ENCODE results near the gene SP6.
A peak's percentile ranks its signal among the peaks of the same experiment; 100 is the strongest.

SP6 gene

DNA sequence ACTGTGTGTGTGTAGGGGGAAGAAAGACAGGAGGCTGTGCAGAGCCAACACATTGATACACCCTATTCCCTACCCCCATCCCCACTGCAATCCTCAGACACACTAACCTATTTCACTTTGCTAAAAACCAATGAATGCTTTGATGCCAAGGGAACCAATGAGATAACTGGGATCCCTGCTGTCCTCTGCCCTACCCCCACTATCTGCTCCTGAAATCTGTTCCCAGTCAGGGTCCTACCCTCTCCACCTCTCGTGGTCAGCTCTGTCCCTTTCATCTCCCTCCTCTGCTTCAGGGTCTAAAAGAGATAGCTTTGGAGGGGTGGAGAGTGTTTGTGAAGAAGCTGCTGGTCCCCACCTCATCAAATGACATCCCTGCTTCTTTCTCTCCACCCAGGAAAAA is 19.1 kb upstream of the SP6 start:
- Mint-ChIP-seq H3K27me3 (peaks cover 15% of the 10 kb centered on the region), H3K36me3 (no peaks in the 10 kb centered on the region), H3K27ac (no peak overlapping the region), H3K9me3 (no peaks in the 10 kb centered on the region), H3K4me3 (no peak overlapping the region), H3K4me1 (peaks cover 8% of the 10 kb centered on the region)

DNA sequence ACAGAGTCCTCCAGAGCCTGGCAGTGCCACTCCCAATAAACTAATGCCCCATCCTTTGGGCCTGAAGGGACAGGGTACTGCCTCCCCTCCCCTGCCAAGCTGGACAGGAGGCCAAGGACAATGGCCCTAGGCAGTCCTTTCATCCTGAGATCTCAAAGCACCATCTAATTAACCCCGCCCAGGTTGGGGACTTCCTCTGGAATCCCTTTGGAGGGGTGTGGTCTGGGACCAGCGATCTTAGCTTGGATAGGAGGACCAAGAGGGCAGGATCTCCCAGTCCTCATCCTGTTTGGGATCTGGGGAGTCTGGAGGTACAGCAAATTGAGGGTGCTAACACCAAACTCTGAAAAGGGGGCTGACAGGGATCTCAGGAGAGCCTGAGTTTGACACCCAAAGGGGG is 18.2 kb upstream of the SP6 start:
- H3K27me3 Mint-ChIP-seq: peaks cover 15% of the 10 kb centered on the region
- peaks cover 17% of the 10 kb centered on the region for H3K4me1 Mint-ChIP-seq
- no peaks in the 10 kb centered on the region for H3K9me3 Mint-ChIP-seq
- H3K4me3 Mint-ChIP-seq: no peak overlapping the region
- no peak overlapping the region for H3K27ac Mint-ChIP-seq
- no peaks in the 10 kb centered on the region for H3K36me3 Mint-ChIP-seq

GRCh38 chr17:47867813-47868533 is 17.0 kb upstream of the SP6 start:
- Mint-ChIP-seq H3K27me3 (peaks cover 9% of the 10 kb centered on the region), H3K4me3 (no peak overlapping the region), H3K4me1 (peaks cover 24% of the 10 kb centered on the region), H3K9me3 (no peaks in the 10 kb centered on the region), H3K36me3 (no peaks in the 10 kb centered on the region), H3K27ac (no peak overlapping the region)

- H3K27ac Mint-ChIP-seq: no peak overlapping the region
- H3K9me3 Mint-ChIP-seq: no peaks in the 10 kb centered on the region
- no peaks in the 10 kb centered on the region for H3K36me3 Mint-ChIP-seq
- H3K27me3 Mint-ChIP-seq: peaks cover 8% of the 10 kb centered on the region
- no peak overlapping the region for H3K4me3 Mint-ChIP-seq
- peaks cover 31% of the 10 kb centered on the region for H3K4me1 Mint-ChIP-seq
Observed at GRCh38 chr17:47866941-47867340, 16.0 kb upstream of the SP6 start.

GRCh38 chr17:47864791-47865216 is 13.8 kb upstream of the SP6 start:
- peaks cover 31% of the 10 kb centered on the region for H3K4me1 Mint-ChIP-seq
- peak overlapping the region; percentile 82 for H3K27ac Mint-ChIP-seq
- H3K27me3 Mint-ChIP-seq: no peaks in the 10 kb centered on the region
- H3K4me3 Mint-ChIP-seq: no peak overlapping the region
- no peaks in the 10 kb centered on the region for H3K36me3 Mint-ChIP-seq
- H3K9me3 Mint-ChIP-seq: no peaks in the 10 kb centered on the region

DNA sequence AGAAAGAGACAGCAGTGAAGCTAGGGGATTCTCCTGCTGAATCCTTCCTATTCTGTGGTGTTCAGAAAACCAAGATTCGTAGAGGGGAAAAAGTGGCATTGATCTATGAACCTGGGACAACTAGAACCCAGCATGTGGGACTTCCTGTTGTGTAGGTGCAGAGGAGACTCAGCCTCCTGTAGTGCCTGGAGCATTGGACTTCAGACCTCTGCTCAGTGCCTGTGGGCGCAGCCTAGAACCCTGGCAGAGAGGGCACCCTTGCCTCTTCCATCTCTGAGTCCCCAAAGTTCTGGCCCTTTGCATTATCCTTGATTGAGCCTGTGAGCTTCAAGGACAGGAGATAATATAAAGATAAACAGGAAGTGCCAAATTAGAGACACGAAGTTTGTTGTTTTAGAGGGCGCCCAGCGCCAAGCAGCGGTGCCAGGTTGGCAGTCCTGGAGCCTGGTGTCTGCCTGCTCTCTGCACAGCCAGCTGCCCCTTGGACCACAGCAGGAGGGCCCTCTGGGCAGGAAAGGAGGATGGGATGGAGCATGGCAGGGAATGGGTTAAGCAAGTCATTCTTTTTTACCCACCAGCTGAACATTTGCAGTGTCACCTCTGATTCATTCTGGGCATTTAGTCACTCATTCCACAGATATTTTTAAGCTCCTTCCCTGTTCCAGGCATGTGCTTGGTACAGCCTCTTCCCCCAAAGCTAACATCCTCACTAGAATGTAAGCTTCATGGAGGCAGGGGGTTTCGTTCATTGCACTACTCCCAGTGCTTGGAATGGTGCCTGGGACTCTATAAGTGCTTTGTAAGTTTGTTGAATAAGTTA is 11.9 kb upstream of the SP6 start:
- Mint-ChIP-seq H3K4me1 (peaks cover 31% of the 10 kb centered on the region), H3K27me3 (peaks cover 5% of the 10 kb centered on the region), H3K27ac (peak overlapping the region; percentile 90), H3K36me3 (peaks cover 2% of the 10 kb centered on the region), H3K4me3 (peak overlapping the region; percentile 35), H3K9me3 (no peaks in the 10 kb centered on the region)

- no peak overlapping the region for H3K27ac Mint-ChIP-seq
- peaks cover 2% of the 10 kb centered on the region for H3K36me3 Mint-ChIP-seq
- no peaks in the 10 kb centered on the region for H3K9me3 Mint-ChIP-seq
- H3K27me3 Mint-ChIP-seq: peaks cover 5% of the 10 kb centered on the region
- H3K4me1 Mint-ChIP-seq: peaks cover 26% of the 10 kb centered on the region
- H3K4me3 Mint-ChIP-seq: no peak overlapping the region
Observed at GRCh38 chr17:47860386-47860785, 9.4 kb upstream of the SP6 start.

DNA sequence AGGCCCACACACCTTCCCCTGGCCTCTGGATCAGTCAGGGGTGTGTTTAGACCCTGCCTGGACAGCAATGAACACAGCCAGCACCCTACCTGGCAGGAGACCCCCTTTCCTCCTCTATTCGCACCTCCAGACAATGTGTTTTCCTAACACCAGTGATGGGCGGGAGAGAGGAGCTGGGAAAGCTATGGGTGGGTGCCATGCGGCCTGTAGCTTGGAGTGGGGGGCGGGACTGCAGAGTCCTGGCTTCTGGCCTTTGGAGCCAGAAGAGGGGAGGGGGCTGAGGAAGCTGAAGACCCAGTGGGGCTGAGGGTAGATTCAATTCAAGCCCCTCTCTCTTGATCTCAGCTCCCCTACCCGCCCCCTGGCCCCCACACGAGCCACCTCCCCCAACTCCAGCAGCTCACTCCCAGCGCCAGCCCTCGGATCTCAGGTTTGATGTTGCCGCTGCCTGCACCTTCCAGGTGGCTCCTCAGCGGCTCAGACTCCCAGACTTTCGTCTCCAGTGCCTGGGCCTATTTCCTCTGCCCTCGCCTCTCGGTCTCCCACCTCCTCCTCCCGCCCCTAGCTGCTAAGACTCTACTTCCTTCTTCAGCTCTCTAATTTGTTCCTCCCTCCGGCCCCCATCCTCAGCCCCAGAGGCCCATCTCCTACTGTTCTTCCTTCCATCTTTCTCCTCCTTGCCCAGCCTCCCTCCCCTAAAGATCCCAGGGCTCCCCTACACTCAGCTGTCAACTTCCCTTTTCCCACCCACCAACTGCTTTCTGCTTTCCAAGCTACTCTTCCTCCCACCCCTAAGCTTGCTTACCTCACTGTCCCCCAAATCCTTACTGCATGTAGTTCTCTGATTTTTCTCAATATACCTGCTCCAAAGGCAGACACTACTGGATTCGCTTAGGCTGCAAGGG is 6.8 kb upstream of the SP6 start:
- no peaks in the 10 kb centered on the region for H3K9me3 Mint-ChIP-seq
- no peak overlapping the region for H3K4me3 Mint-ChIP-seq
- H3K27ac Mint-ChIP-seq: no peak overlapping the region
- peaks cover 25% of the 10 kb centered on the region for H3K27me3 Mint-ChIP-seq
- H3K4me1 Mint-ChIP-seq: peaks cover 10% of the 10 kb centered on the region
- H3K36me3 Mint-ChIP-seq: peaks cover 2% of the 10 kb centered on the region

GRCh38 chr17:47856830-47857229 is 5.9 kb upstream of the SP6 start:
- Mint-ChIP-seq H3K4me1 (peaks cover 13% of the 10 kb centered on the region), H3K27me3 (peaks cover 34% of the 10 kb centered on the region), H3K9me3 (no peaks in the 10 kb centered on the region)

DNA sequence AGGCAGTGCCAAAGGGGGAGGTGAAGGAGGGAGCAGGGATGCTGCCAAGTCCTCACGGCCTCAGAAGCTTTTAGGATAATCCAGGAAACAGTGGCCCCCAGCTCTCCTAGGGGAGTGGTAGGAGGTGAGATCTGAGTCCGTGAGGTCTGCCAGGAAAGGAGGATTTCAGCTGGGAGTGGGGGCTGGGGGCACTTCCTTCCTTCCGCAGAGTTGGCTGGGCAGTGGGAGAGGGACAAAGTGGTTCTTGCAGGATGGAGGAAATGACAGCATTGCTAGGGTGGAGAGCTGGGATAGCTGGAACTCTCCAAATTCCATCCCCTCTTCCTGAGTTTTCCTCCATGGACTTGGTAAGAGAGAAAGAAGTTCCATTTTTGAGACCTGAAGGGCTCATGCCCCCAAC is 4.8 kb upstream of the SP6 start:
- H3K36me3 Mint-ChIP-seq: peaks cover 2% of the 10 kb centered on the region
- H3K27ac Mint-ChIP-seq: no peak overlapping the region
- H3K4me1 Mint-ChIP-seq: peaks cover 15% of the 10 kb centered on the region
- no peak overlapping the region for H3K4me3 Mint-ChIP-seq
- peaks cover 36% of the 10 kb centered on the region for H3K27me3 Mint-ChIP-seq
- no peaks in the 10 kb centered on the region for H3K9me3 Mint-ChIP-seq

More at GRCh38 chr17:47856830-47857229, 5.9 kb upstream of the SP6 start:
- Mint-ChIP-seq H3K36me3 (peaks cover 2% of the 10 kb centered on the region), H3K4me3 (no peak overlapping the region), H3K27ac (no peak overlapping the region)

- Mint-ChIP-seq H3K27ac (no peak overlapping the region), H3K27me3 (peaks cover 48% of the 10 kb centered on the region), H3K9me3 (no peaks in the 10 kb centered on the region), H3K36me3 (no peaks in the 10 kb centered on the region), H3K4me3 (no peak overlapping the region), H3K4me1 (peaks cover 21% of the 10 kb centered on the region)
Observed at GRCh38 chr17:47853616-47854015, 2.7 kb upstream of the SP6 start.

- H3K4me1 Mint-ChIP-seq: peaks cover 23% of the 10 kb centered on the region
- H3K27ac Mint-ChIP-seq: no peak overlapping the region
- peaks cover 51% of the 10 kb centered on the region for H3K27me3 Mint-ChIP-seq
- H3K36me3 Mint-ChIP-seq: no peaks in the 10 kb centered on the region
- H3K9me3 Mint-ChIP-seq: no peaks in the 10 kb centered on the region
- peak overlapping the region; percentile 54 for H3K4me3 Mint-ChIP-seq
Observed at GRCh38 chr17:47852113-47852949, 1.4 kb upstream of the SP6 start.

DNA sequence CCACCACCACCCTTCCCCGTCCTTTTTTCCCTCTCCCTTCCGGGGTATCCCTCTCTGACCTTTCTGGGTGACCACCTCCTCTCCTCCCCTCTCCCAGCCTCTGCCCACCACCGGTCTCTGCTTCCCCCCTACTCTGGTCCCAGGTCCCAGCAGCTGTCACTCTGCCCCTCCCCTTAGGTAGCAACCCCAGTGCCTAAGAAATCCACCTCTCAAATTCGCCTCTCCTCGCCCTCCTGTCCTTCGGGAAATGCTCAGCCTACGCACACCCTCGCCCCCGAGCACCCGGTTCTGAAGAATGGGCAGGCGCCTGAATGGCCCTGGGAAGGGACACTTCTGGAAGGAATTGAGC is 775 bp upstream of the SP6 start:
- no peaks in the 10 kb centered on the region for H3K9me3 Mint-ChIP-seq
- H3K4me3 Mint-ChIP-seq: peak overlapping the region; percentile 6
- no peaks in the 10 kb centered on the region for H3K36me3 Mint-ChIP-seq
- peak overlapping the region; percentile 59 for H3K27ac Mint-ChIP-seq
- peaks cover 28% of the 10 kb centered on the region for H3K4me1 Mint-ChIP-seq
- peaks cover 54% of the 10 kb centered on the region for H3K27me3 Mint-ChIP-seq

DNA sequence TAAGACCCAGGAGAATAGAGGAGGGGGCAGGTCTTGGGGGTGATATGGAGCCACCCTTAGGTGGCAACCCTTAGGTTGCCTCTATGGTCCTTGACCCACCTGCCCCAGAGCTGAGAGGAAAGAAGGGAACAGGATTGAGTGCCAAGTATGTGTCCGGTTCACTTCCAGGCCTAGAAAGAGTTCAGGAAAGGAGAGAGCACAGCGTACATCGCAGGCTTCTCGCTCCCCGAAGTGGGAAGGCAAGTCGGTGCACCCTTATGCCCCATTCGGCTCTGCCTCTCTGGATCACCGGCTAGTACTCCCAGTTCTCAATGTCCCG is 631 bp downstream of the SP6 start:
- Mint-ChIP-seq H3K9me3 (no peaks in the 10 kb centered on the region), H3K4me3 (peak overlapping the region; percentile 78), H3K27ac (no peak overlapping the region), H3K27me3 (peaks cover 64% of the 10 kb centered on the region), H3K4me1 (peaks cover 28% of the 10 kb centered on the region), H3K36me3 (no peaks in the 10 kb centered on the region)

- Mint-ChIP-seq H3K9me3 (no peaks in the 10 kb centered on the region), H3K27me3 (peaks cover 54% of the 10 kb centered on the region), H3K27ac (no peak overlapping the region), H3K4me3 (no peak overlapping the region), H3K4me1 (peaks cover 26% of the 10 kb centered on the region), H3K36me3 (no peaks in the 10 kb centered on the region)
Observed at GRCh38 chr17:47848198-47848513, 2.8 kb downstream of the SP6 start.

Measured in activated naive CD4-positive, alpha-beta T cell treated with anti-CD3 and anti-CD28 coated beads, Interleukin-2, amount 50 U/mL, for 24 hours (primary cell).